Right lobe of liver (tissue), 4 donors: ENCODE data around the gene SYT11.

Experiments used
- CTCF ChIP-seq, 4 donors: fragments of 200-600 bp in 3 of 4; fragments of 450-650 bp in 1 of 4; IDR thresholded peaks; one replicate each; pipeline versions ENCODE4 v1.5.1 to v1.8.0; 2016 to 2022; ENCODE audit warnings: antibody characterized with exemption in 4 of 4, mild to moderate bottlenecking in 2 of 4
- POLR2A ChIP-seq: fragments of 450-650 bp; IDR thresholded peaks from one replicate; pipeline ENCODE4 v1.6.1; 2017; ENCODE audit warnings: antibody characterized with exemption, mild to moderate bottlenecking
- donor health status: DM: no; HTN: no; CAD: no.
- donor health status: DM: no; HTN: no; CAD: no.
- donor health status: DM: no; HTN: yes; CAD: no.

GRCh38 chr1:155912056-155912536, 52.7 kb downstream of the SYT11 start:
- TF ChIP-seq CTCF (IDR thresholded peaks at IDR 0.05) (no peak), POLR2A (no peak)
